Measurements from ENCODE around the gene TINAGL1.
A peak's percentile ranks its signal among the peaks of the same experiment; 100 is the strongest.

The TINAGL1 gene

DNA sequence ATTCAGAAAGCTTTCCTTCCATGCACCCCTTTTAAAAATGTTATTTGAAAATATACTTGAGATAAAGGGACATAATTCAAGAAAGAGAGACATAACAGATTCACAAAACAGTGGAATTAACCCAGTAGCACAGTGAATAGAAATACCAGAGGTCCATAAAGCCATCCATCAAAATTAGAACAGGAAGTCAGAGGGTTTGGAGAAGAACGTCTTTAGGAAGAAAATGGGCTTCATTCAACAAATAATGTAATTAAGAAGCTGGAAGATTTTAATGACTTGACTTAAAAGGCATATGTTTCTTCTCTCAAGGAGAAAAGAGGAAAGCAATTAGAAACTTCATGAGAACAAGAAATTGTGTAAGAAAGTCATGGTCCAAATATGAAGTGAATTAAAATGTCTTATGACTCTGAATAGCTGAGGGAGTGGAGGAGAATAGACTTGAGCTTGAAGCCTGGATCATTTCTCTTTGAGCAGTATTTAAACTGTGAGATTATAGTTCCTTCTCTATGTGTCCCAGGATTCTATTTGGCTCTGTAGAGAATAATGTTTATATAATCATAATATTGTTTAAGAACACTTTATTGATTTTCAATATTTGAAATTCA is 33.3 kb downstream of the TINAGL1 start:
- Histone ChIP-seq H3K27me3 (ENCODE audit: control insufficient read depth, insufficient read depth, low read length) (no peaks in the 10 kb centered on the region), H3K36me3 (ENCODE audit: control insufficient read depth, insufficient read depth, low read length) (no peaks in the 10 kb centered on the region), H3K9ac (ENCODE audit: low read length) (no peak overlapping the region), H3K4me1 (ENCODE audit: control insufficient read depth, insufficient read depth, low read length) (no peaks in the 10 kb centered on the region), H3K4me3 (ENCODE audit: low read length) (no peak overlapping the region), H3K27ac (ENCODE audit: low read depth, low read length) (no peak overlapping the region)

DNA sequence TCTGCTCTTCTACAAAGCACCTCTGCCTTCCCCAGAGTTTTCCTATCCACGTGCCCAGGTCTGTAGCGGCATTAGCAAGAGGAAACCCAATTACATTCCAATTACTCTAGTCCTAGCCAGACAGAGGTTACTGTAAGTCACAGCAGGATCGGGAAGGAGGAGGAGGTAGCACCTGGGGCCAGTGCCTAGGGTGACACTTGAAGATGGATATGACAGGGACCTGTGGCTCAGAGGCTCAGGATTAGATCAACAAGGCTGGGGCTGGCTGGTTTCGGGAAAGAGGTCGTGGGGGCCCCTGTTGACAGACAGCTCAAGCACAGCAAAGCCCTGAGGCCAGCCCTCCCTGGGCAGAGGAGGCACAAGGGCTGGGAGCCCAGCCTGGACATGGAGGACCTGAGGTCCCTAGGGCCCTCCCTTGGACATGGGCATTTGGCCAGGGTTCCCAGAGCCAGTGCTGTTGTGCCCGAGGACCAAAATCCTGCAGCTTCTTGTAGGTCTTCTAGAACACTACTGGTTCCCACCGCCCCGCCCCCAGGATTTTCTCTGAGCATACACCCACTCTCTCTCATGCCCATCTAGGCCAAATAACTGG is 38.2 kb downstream of the TINAGL1 start:
- H3K27ac ChIP-seq (ENCODE audit: low read depth, low read length): no peak overlapping the region
- no peaks in the 10 kb centered on the region for H3K4me1 ChIP-seq (ENCODE audit: control insufficient read depth, insufficient read depth, low read length)
- no peak overlapping the region for H3K4me3 ChIP-seq (ENCODE audit: low read length)
- H3K27me3 ChIP-seq (ENCODE audit: control insufficient read depth, insufficient read depth, low read length): peaks cover 15% of the 10 kb centered on the region
- H3K36me3 ChIP-seq (ENCODE audit: control insufficient read depth, insufficient read depth, low read length): no peaks in the 10 kb centered on the region
- no peak overlapping the region for H3K9ac ChIP-seq (ENCODE audit: low read length)

GRCh38 chr1:31615414-31615813 is 39.1 kb downstream of the TINAGL1 start:
- no peaks in the 10 kb centered on the region for H3K36me3 ChIP-seq (ENCODE audit: control insufficient read depth, insufficient read depth, low read length)
- H3K27me3 ChIP-seq (ENCODE audit: control insufficient read depth, insufficient read depth, low read length): peaks cover 15% of the 10 kb centered on the region
- no peak overlapping the region for H3K27ac ChIP-seq (ENCODE audit: low read depth, low read length)
- H3K4me3 ChIP-seq (ENCODE audit: low read length): no peak overlapping the region
- no peak overlapping the region for H3K9ac ChIP-seq (ENCODE audit: low read length)
- H3K4me1 ChIP-seq (ENCODE audit: control insufficient read depth, insufficient read depth, low read length): no peaks in the 10 kb centered on the region

DNA sequence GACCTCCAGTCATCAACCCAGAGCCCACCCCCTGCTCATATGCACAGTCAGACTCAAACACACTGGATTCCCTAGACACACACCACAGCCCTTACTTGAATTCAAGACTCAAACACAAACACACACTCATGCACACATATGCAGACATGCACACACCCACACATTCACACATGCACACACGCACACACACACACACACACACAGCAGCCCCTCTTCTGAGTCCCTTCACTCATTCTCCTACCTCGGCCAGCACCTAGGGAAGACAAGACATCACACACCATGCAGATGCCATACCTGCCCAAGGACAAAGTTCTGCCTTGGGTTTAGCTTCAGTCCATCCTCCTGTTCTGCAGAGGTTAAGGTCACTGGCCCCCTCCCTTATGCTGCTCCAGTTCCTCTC is 39.6 kb downstream of the TINAGL1 start:
- Histone ChIP-seq H3K27ac (ENCODE audit: low read depth, low read length) (no peak overlapping the region), H3K27me3 (ENCODE audit: control insufficient read depth, insufficient read depth, low read length) (peaks cover 15% of the 10 kb centered on the region), H3K4me3 (ENCODE audit: low read length) (no peak overlapping the region), H3K36me3 (ENCODE audit: control insufficient read depth, insufficient read depth, low read length) (no peaks in the 10 kb centered on the region), H3K4me1 (ENCODE audit: control insufficient read depth, insufficient read depth, low read length) (no peaks in the 10 kb centered on the region), H3K9ac (ENCODE audit: low read length) (no peak overlapping the region)

DNA sequence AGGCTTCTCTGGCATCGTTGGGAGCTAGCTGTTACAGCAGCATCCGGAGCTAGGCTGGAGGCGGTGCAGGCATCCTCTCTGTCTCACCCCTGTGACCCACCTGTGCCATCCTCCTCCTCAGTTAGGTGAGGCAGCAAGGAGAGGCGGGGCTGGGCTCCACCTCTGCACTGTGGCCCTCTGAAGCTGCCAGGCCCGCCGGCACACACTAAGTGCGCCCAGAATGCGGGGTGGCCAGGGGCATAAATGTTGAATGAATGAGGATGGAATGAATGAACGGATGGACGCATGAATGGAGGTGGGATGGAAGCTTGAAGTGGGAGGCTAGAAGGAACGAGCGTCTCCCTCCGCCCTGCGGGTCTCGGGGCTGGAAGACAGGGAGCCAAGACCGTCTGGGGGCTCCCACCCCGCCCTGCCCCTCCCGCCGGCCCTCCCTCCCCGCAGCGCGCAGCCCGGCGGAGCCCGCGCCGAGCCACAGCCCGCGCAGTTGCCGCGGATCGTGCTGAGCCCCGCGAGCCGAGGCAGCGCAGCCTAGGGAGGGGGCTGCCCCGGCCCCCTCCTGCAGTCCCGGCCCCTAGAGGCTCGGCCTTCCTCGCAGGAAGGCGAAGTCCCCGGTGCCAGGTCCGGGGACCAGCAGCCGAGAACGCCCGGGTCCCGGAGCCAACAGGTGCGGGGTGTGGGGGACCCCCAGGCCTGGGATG is 41.1 kb downstream of the TINAGL1 start, which contains the start of gene HCRTR1:
HCRTR1 (plus strand) TSS at position 472 of the 698 bp plus-strand sequence. CDS start 1,504 bp downstream, outside the sequence.
- Histone ChIP-seq H3K36me3 (ENCODE audit: control insufficient read depth, insufficient read depth, low read length) (no peaks in the 10 kb centered on the region), H3K4me1 (ENCODE audit: control insufficient read depth, insufficient read depth, low read length) (no peaks in the 10 kb centered on the region), H3K9ac (ENCODE audit: low read length) (no peak within 1 kb of the TSS), H3K27me3 (ENCODE audit: control insufficient read depth, insufficient read depth, low read length) (peaks cover 15% of the 10 kb centered on the region), H3K4me3 (ENCODE audit: low read length) (peak within 1 kb of the TSS; percentile 34), H3K27ac (ENCODE audit: low read depth, low read length) (no peak within 1 kb of the TSS)

DNA sequence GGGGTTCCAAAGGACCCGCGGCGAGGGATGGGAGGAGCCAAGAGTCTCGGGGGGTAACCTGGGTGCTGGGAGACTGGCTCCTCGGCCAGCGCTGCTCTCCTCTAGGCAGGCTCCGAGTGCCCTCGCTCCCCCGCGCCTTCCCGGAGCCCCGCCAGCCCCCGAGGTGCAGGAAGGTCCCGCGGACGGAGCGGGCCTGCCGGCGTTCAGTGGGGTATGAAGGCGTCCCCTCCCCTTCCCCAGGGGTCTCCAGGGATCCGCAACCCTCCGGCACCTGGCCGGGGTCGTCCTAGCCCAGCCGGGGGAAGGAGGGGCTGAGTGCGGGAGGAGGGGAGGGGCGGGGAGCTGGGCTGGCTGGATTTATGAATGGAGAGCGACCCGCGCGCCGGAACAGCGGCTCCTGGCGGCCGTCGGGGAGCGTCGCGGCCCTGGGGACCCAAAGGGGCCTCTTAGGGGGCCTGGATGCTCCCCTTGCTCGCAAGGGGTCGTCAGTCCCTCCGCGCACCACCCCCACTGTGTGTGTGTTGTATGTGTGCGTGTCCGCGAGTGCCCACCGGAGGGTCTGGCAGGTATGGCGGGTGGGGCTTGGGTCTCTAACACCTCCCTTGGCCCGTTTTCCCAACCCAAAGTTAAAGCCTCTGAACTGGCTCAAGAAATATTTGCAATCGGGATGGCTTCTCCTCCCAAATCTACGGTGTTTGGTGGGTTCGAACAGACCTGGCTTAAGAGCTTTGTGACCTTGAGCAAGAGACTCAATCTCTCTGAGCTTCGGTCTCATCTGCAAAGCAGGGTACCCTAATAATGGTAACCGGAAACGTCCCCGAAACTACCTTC is 41.8 kb downstream of the TINAGL1 start:
- Histone ChIP-seq H3K4me1 (ENCODE audit: control insufficient read depth, insufficient read depth, low read length) (no peaks in the 10 kb centered on the region), H3K27ac (ENCODE audit: low read depth, low read length) (no peak overlapping the region), H3K36me3 (ENCODE audit: control insufficient read depth, insufficient read depth, low read length) (no peaks in the 10 kb centered on the region), H3K4me3 (ENCODE audit: low read length) (peak overlapping the region; percentile 34), H3K9ac (ENCODE audit: low read length) (no peak overlapping the region), H3K27me3 (ENCODE audit: control insufficient read depth, insufficient read depth, low read length) (peaks cover 15% of the 10 kb centered on the region)

- H3K27ac ChIP-seq (ENCODE audit: low read depth, low read length): no peak overlapping the region
- no peak overlapping the region for H3K4me3 ChIP-seq (ENCODE audit: low read length)
- no peak overlapping the region for H3K9ac ChIP-seq (ENCODE audit: low read length)
- H3K27me3 ChIP-seq (ENCODE audit: control insufficient read depth, insufficient read depth, low read length): peaks cover 15% of the 10 kb centered on the region
- no peaks in the 10 kb centered on the region for H3K4me1 ChIP-seq (ENCODE audit: control insufficient read depth, insufficient read depth, low read length)
- no peaks in the 10 kb centered on the region for H3K36me3 ChIP-seq (ENCODE audit: control insufficient read depth, insufficient read depth, low read length)
Measured at GRCh38 chr1:31618916-31619846, 42.9 kb downstream of the TINAGL1 start.

DNA sequence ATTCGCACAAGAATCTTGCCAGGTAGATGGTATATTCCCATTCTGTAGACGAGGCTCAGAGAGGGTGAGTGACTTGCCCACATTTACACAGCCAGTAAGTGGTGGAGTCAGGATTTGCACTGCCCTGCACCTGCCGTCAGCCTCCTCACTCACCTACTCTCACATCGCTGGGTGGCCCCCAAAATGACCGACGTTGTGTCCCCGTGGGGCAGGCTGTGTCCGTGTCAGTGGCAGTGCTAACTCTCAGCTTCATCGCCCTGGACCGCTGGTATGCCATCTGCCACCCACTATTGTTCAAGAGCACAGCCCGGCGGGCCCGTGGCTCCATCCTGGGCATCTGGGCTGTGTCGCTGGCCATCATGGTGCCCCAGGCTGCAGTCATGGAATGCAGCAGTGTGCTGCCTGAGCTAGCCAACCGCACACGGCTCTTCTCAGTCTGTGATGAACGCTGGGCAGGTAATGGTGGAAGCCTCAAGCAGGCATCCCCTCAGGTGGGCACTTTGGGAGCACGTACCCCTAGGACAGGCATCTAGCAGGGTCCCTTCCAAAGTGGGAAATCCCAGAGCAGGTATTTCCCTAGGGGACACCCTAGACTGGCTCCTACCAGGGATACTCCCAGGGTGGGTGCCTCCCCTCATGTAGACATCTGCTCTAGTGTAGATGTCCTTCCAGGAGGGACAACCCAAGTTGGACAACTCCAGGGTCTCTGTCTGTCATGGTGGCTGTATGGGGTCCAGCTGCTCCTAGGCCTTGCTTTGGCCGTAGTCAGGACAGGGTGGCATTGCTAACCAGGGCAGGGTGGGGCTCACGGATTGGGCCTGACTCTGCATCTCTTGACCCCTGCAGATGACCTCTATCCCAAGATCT is 44.5 kb downstream of the TINAGL1 start:
- Histone ChIP-seq H3K4me1 (ENCODE audit: control insufficient read depth, insufficient read depth, low read length) (no peaks in the 10 kb centered on the region), H3K9ac (ENCODE audit: low read length) (no peak overlapping the region), H3K27me3 (ENCODE audit: control insufficient read depth, insufficient read depth, low read length) (peaks cover 15% of the 10 kb centered on the region), H3K4me3 (ENCODE audit: low read length) (no peak overlapping the region), H3K36me3 (ENCODE audit: control insufficient read depth, insufficient read depth, low read length) (no peaks in the 10 kb centered on the region), H3K27ac (ENCODE audit: low read depth, low read length) (no peak overlapping the region)

DNA sequence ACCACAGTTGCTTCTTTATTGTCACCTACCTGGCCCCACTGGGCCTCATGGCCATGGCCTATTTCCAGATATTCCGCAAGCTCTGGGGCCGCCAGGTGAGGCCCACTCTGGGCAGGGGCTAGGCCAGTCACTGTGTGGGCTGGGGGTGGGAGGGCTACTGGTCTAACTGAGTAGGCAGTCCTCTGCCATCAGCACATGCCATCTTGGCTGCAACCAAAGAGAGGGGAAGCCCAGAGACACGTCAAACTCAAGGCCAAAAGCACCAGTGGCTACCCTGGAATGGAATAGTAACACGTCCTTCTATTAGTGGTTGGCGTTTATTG is 45.1 kb downstream of the TINAGL1 start:
- Histone ChIP-seq H3K27ac (ENCODE audit: low read depth, low read length) (no peak overlapping the region), H3K4me1 (ENCODE audit: control insufficient read depth, insufficient read depth, low read length) (no peaks in the 10 kb centered on the region), H3K9ac (ENCODE audit: low read length) (no peak overlapping the region), H3K4me3 (ENCODE audit: low read length) (no peak overlapping the region), H3K36me3 (ENCODE audit: control insufficient read depth, insufficient read depth, low read length) (no peaks in the 10 kb centered on the region), H3K27me3 (ENCODE audit: control insufficient read depth, insufficient read depth, low read length) (peaks cover 15% of the 10 kb centered on the region)

- H3K27me3 ChIP-seq (ENCODE audit: control insufficient read depth, insufficient read depth, low read length): peaks cover 10% of the 10 kb centered on the region
- H3K27ac ChIP-seq (ENCODE audit: low read depth, low read length): no peak overlapping the region
- H3K4me1 ChIP-seq (ENCODE audit: control insufficient read depth, insufficient read depth, low read length): no peaks in the 10 kb centered on the region
- no peak overlapping the region for H3K9ac ChIP-seq (ENCODE audit: low read length)
- no peaks in the 10 kb centered on the region for H3K36me3 ChIP-seq (ENCODE audit: control insufficient read depth, insufficient read depth, low read length)
- no peak overlapping the region for H3K4me3 ChIP-seq (ENCODE audit: low read length)
Measured at GRCh38 chr1:31621847-31622730, 45.8 kb downstream of the TINAGL1 start.
